GM18909 (cell line): ENCODE measurements around the gene PRPF40B.
A peak's percentile ranks its signal among the peaks of the same experiment; 100 is the strongest.

Experiments
- ATAC-seq: cut with Tn5 transposase; IDR thresholded peaks from one replicate; pipeline ENCODE4 v1.9.1; 2021; ENCODE audit warnings: mild to moderate bottlenecking; ENCODE audit not compliant: unreplicated experiment, poor library complexity

PRPF40B gene

DNA sequence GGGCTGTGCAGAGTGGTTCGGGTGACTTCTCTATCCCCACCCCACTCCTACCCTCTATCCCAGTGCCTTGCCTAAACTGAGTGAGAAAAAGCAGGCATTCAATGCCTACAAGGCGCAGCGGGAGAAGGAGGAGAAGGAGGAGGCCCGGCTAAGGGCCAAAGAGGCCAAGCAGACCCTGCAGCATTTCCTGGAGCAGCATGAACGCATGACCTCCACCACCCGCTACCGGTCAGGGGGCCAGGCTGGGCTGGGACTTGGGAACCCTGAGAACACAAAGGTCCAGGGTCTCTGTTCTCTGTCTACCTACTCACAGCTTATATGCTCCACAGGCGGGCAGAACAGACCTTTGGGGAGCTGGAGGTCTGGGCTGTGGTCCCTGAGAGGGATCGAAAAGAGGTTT lies 11.7 kb downstream of the PRPF40B start:
- ATAC-seq, result no peak

DNA sequence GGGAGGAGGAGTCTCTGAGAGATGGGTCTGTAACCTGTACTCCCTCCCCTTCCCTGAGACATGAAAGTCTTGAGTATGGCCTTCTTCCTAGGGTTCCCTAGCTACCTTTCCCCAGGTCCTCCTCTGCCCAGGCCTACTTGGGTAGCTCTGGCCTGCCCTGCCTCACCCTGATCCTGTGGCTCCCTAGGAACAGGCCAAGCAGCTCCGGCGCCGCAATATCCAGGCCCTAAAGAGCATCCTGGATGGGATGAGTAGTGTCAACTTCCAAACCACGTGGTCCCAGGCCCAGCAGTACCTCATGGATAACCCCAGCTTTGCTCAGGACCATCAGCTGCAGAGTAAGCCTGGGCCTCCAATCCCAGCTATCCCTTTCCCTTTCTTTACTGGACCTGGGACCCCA lies 12.3 kb downstream of the PRPF40B start:
- no peak for ATAC-seq

DNA sequence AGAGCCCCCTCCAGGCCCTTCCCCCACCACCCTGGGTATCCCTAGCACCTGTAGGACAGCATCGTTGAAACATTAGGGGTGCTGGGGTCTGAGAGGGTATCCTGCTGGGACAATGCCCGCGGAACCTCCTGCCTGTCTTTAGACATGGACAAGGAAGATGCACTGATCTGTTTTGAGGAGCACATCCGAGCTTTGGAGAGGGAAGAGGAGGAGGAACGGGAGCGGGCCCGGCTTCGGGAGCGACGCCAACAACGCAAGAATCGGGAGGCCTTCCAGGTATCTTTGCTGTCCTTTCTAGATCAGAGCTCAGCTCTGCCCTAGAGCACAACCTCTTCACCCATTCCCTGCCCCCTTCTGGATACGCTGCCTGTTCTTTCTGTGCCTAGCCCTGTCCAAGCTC lies 13.2 kb downstream of the PRPF40B start:
- ATAC-seq, result no peak

DNA sequence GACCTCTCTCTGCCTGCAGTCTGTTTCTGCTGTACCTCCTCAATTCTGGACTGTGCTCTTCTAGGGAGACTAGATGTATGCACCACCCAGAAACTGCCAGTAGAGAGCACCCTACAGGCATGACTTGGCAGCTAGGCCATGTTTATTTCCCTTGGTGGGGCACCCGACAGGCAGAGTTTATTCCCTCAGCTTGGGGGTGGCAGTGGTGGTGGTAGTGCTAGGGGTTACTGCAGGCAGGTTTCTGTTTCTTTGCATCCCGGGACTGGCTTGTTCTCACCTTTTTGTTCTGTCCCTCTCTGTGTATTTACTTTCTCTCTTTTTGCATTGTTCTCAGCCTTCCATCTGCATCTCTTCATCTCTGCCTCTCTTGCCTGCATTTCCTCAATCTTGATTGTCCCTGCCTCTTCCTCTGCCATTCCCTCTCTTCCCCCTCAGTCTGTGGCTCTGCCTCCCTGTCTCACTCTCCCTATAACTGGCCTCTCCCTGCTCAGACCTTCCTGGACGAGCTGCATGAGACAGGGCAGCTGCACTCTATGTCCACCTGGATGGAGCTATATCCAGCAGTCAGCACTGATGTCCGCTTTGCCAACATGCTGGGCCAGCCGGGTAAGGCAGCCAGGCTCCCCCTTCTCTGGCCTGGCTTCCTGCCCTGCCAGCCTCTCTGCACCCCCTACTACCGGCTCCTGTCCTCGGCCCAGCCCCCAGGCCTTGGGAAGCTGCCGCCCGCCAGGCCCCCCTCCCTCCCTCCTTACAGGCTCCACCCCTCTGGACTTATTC lies 13.8 kb downstream of the PRPF40B start:
- ATAC-seq, result no peak

DNA sequence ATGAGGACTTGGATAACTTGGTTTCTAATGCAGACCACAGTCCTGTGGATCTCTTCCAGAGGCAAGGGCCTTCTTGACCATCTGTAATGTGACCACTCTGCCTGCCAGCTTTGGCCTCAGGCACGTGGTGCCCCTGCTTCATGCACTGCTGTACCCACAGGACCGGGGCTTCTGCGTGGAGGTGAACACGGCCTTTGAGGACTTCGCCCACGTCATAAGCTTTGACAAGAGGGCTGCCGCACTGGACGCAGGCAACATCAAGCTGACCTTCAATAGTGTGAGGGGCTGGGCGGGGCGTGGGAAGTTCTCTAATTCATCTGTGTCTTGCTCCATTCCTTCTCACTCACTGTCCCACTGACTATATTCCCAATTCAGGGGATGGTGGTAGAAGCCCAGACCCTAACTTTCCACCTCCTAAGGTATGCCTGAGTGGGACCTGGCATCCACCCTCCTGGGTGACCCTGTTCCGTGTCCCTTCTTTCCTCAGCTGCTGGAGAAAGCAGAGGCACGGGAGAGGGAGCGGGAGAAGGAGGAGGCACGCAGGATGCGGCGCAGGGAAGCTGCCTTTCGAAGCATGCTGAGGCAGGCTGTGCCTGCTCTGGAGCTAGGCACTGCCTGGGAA lies 18.5 kb downstream of the PRPF40B start:
- no peak for ATAC-seq

DNA sequence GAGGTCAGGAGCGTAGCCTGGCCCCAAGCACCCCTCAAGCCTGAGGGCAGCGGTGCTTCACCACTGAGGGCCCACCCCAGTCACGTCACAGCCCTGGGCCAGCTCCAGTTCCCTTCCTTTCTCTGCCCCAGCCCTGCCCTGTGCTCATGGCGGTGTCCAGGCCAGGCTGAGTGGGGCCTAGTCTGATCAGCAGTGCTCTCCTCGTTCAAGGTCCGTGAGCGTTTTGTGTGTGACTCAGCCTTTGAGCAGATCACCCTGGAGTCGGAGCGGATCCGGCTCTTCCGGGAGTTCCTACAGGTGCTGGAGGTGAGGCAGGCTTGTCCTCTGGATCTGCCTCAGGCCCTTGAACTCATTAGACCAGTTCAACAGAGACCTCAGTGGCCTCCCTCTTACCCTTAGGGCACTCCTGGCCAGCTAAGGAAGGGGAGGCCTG lies 19.0 kb downstream of the PRPF40B start:
- ATAC-seq, result no peak

DNA sequence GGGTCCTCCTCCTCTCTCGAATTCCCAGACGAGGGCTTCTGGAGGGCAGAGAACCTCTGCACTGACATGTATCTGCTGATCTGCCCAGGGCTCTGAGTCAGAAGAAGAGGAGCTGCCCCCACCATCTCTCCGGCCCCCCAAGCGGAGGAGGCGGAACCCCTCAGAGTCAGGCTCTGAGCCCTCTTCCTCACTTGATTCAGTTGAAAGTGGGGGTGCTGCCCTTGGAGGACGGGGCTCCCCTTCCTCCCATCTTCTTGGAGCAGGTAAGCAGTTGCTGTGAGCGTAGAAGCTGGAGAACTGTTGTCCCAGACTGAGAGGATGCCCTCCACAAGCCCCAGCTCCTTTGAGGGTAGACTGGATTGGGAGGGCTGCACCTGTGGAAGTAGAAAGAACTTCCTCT lies 19.8 kb downstream of the PRPF40B start:
- no peak for ATAC-seq

DNA sequence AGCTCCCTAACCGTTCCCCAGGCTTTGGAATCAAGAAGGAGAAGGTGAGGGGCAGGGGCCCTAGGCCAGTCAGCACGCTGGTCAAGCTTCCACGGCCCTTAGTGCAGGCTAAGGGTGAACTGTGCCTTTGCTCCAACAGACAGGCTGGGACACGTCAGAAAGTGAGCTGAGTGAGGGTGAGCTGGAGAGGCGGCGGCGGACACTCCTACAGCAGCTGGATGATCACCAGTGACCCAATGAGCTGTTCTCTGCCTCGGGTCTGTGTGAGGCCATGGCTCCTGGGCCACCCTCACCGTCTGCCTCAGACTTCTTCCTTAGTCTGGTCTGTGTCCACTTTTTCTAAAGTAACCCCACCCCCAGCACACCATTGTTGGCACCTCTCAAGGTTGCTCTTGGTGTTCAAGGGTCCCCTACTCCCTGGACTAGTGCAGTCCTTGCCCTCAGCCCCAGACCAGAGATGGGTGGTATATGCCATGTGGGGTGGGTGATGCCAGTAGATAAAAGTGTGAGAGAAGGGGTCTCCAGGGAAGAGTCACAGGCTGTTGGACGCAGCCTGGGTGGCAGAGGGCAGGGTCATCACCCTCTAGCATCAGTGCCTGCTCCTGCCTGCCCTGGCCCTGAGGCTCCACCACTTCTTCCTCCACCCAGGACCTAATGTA lies 20.7 kb downstream of the PRPF40B start:
- ATAC-seq, result no peak

DNA sequence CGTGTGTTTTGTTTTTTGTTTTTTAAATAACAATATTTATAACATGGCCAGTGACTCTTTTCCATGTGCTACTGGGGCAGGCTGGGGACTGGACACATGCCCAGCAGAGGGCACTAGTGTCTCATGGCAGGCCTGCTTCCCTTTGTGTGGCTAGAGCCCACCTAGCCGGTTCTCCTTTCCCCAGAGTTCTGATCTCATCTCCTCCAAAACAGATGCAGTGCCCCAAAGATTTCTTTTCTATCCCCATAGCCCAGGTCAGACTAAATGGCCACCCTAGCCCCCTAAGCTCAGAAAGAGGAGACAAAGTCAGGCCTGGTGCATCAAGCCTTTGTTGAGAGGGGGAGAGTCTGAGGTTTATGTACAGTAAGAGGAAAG lies 21.2 kb downstream of the PRPF40B start:
- peak; percentile 54 for ATAC-seq

DNA sequence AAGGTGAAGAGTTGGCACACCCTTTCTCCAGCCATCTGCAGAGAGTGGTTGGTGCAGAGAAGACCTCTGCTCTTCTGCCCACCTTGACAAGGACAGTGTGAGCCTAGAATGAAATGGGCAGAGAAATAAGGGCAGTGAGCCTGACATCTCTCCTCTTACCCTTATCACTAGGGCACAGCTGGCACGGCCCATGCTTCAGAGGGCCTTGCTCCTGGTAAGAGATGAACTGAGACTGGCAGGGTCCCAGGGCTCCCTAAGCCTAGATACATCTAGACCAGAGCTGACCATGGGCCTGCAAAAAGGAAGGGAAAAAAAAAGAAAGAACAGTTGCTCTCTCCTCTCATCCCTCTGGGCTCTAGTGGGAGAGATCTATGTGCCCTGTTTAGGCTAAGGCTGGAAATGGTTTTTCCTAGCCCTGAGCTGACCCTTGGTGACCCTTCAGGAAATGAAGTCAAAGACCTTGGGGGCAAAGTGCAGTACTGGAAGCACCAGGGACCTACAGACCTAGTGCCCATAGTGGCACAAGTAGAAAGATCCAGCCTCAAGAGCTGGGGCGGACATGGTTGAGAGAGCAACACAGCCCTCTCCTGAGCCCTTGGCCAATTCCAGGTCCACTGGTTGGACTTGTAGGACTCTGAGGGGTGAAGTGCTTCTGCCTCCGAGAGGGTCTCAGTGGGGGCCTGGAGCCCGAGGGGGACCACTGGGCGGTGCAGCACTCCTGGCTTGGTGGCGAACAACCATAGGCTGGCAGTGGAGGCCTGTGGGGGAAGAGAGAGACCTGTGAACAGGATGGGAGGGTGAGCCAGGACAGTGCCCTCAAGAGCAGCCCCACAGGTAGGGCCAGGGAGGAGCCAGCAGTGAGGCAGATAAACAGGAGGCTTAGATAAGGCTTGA lies 22.0 kb downstream of the PRPF40B start:
- ATAC-seq, result no peak

DNA sequence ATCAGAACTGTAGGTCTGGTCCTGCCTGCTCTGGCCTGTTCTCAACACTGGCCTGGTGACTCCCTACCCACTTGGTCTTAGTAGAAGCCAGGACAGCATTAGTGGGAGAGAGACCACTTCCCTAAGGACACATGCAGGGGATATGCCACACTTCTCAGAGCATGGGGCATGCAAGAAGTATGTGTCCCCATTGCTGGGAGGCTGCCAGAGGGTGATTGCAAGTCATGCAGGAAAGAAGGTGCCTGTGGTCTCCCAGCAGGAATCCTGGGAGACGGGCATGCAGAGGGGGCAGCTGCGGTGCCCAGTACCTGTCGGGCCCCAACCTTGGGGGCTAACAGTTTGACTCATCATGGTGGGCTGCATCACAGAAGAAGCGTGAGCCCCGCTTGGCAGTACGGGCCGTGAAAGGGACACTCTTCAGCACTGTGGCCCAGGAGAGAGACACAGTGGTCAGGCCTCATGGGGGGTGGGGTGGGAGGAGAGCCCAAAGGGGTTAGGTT lies 23.0 kb downstream of the PRPF40B start:
- ATAC-seq, result no peak

DNA sequence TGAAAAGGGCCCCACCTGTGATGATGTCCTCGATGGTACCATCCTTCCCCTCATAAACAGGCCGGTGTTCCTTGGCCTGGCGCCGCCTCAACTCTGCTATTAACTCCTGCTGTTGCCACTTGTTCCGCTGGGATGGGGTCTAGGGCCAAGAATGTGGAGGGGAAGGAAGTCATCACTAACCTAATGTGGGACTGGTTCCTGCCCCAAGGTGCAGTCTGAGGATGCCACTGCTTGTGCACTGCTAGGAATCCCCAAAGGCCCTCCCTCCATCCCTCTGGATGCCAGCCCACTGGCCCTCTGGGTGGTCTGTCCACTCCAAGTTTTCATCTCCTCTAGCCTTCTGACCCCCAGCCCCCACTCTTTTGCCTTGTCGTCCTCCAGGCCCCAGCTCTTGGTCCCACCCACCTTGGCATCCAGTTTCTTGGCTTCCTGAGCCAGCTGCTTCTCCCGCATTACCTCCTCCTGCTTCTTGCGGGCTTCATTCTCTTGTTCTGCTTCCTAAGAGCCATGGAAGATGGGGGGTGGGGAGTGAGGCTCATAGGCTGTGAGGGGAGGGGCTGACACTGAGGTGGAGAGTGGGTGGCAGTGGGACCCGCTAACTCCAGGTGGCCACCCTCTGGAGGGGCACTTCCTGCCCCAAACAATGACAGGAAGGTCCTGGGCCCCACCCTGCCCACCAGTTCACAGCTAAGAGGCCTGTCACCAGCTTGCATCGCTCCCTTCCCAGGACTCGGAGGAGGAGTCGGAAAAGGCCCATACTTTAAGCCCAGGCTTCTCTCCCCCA lies 23.7 kb downstream of the PRPF40B start:
- ATAC-seq, result no peak

DNA sequence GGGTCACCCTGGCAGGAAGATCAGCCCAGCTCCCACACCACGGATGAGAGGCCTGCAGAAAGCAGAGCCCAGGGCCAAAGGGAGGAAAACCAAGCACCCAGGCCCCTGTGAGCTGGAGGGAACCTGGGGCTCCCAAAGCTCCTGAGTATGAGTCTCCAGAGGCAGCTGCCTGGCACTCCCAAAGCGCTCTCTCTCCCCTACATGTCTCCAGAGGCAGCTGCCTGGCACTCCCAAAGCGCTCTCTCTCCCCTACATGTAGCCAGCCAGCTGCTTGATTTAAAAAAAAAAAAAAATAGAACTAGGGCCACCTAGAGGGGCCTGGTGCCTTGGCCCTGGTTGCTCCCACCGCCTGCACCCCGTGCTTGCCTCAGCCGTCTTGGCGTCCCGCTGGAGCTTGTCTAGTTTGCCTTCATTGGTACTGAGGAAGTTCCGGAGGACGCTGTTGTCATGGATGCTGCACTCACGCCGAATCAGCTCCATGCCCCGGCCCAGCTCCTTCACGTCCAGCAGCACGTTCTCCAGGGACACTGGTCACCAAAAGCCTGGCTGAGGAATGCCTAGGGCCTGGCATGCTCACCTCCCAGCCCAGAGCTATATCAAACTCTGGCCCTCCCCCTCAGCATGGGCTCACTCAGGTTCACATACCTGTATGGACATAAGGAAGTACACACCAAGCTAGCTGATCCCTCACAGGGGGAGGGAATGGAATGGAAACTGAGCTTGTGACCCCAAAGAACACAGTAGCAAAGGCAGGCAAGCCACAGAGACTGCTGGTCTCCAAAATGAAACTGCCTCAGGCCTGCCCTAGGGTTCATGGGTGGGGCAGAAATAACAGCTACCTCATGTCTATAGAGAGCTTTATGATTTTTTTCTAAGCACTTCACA lies 24.7 kb downstream of the PRPF40B start:
- no peak for ATAC-seq

DNA sequence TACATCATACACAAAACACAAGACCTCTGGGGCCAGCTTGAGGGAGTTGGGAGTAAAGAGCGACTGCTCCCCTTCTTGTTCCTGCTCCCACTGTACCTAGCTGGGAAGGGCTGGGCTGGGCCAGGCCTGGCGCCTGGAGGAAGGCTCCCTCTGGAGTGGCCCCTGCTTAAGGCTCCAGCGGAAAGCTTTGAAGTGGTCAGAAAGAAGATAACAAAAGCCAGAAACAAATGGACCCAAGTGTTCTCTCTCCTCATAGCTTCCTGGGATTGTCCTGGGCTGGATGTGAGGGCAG lies 25.3 kb downstream of the PRPF40B start:
- ATAC-seq, result no peak

DNA sequence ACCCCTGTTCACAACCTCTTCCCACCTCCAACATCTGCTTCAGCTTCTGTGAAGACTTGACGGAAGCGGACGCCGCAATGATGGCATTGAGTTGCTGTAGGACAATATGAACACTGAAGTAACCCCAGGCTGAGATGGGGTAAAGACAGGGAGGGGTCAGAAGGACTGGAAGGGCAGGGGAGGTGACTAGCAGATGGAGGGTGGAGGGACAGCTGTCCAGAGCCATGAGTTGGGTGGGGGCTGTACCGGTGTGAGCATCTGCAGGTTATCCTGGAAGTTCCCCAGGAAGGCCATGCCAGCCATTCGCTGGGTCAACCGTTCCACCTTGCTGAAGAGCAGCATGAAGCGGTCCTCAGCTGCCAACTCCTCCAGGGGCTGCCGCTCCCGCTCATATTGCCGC lies 26.1 kb downstream of the PRPF40B start:
- ATAC-seq, result no peak

DNA sequence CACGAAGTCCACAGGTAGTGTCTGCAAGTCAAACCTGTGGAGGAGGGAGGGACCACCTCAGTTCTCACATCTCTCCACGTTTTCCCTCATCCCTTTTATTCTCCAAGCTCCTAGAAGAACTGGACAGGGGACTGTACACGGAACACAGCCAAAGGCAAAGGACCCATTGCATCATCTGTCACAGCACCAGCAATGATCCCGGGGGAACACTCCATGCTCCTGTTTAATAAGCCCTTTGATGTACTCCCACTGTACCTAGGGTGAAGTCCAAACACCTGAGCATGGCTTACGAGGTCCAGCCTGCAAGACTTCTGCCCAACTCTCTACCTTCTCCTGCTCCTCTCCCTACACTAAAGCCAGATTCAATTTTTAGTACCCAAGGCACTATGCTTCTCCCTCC lies 26.5 kb downstream of the PRPF40B start:
- ATAC-seq, result no peak

DNA sequence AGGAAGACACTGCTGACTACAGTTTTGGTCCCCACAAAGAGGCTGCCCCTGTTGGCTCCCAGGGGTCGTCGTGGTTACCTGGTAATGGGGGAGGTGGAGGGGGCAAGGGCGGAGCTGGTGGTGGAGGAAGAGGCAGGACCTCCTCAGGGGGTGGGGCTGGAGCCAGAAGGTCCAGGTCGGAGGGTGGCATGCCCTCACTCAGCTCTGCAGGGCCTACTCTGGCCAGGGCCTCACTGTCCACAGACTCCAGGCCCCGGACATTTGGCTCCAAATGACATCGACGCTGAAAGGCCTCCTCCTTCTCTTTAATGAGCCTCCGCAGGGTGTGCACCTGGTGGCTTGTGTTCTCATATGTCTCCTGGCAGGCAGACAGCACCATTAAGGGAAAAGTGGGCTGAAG lies 28.5 kb downstream of the PRPF40B start:
- no peak for ATAC-seq

DNA sequence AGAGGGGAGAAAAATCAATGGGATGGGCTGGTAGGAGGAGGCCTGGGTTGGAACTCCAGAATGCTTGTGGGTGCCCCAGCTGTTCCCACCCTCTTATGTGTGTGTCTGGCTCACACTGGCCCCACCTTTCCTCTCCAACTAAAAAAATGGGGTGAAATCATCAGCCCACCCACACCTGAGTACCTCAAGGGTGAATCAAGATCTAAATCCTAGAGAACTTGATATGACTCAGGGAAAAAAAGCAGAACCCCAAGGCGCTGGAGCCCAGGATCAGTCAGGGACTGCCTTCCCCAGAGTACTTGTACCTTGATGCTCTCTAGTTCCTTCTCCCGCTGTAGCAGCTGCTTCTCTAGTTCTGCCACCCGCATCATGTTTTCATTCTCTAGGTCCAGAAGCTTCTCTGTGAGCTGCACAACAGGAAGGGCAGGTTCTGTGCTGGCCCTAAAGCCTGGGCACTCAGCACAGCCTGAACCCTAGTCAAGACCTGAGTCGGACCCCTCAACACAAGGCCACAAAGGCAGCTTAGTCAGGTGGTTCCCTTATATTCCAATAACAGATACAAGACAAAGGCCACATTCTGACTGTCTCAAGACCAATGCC lies 29.7 kb downstream of the PRPF40B start:
- no peak for ATAC-seq

DNA sequence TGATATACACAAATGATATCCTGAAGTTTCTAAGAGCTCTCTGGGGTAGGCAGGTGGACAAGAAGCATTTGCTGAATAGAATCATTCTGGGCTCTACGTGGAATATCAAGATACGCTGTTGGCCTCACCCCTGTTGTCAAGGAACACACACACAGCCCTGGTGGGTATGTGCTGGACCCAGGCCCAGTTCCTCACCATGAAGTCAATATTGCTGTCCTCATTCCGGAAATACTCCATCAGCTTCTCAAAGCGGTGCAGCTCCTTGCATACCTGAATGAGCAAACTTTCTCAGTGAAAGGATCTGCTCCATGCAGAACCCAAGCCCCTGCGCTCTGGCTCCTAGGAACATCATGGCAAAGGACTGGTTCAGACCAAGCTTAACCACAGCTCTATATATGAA lies 31.4 kb downstream of the PRPF40B start:
- no peak for ATAC-seq
